Central memory CD4-positive, alpha-beta T cell (primary cell): ENCODE results near the gene PEPD.

Experiments
- DNase-seq: peaks from one replicate; pipeline ENCODE4 v3.0.0; 2022

PEPD gene

DNA sequence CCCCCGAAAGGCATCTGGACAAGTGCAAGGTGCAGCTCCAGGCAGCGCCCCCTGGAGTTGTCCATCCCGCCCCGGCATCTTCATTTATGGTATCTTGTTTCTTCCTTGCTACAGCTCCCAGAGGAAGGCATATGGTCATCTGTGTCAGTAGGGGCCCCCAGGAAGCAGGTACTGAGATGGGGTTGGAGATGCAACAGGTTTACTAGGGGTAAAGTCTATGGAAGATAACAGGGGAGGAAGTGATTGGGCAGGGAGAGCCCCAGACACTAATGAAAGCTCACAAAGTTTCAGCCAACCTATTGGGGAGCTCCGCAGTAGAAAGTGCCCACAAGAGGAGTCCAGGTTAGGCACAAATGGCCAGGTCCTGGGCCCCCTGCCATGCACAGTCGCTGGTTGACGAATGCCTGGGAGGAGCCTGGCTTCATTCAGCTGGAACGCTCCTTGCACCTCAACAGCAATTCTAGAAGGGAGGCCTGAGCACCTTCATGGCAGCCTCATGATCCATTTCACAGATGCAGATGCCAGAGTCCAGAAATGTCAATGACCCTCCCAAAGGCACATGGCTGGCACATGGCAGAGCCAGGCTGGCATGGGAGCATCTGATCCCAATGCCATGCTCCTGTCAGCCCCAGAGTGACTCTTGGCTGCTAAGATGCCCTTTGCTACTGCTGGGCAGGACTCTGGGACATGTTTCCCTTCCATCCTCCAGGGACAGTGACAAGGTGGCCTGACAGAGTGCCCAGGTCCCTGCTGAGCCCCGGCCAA is 23.8 kb upstream of the PEPD start:
- no peak for DNase-seq

GRCh38 chr19:33535226-33535625 is 13.6 kb upstream of the PEPD start:
- no peak for DNase-seq

DNA sequence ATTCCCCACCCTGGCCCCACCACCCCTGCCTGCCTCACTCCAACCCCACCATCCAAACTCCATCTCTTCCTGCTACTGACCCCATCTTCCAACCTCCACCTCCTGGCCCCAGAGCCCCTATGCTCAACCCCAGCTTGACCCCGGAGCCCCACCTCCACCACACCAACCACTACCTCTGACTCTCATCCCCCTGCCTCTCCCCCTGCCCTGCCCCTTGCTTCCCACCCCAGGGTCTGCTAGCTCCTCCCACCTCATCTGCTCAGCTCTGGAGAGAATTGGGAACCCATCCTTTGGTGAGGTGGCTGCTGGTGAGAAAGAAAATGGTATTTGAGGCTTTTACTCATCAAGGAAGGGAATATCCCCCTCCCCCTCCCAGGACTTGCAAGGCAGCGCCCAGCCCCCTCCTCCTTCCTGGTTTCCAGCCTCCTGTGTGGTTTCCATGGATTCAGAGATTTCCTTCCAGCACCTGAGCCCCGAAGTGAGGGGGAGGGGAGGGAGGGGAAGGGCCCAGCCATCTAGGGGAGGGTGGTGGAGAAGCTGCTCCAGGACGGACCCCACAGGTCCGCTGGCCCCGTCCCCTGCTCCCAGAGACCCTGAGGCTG is 11.4 kb upstream of the PEPD start:
- DNase-seq = no peak

DNA sequence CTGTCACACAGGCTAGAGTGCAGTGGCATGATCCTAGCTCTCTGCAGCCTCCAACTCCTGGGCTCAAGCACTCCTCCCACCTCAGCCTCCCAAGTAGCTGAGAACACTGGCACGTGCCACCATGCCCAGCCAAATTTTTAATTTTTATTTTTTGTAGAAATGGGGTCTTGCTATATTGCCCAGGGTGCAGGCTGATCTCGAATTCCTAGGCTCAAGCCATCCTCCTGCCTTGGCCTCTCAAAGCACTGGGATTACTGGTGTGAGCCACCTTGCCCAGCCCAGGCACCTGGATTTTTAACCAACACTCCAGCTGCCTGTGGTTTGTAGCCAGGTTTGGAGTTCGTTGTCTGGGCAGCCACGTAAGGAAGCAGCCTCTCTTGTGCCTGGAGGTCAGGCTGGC is 9.3 kb upstream of the PEPD start:
- DNase-seq = no peak

- no peak for DNase-seq
These were observed 8.7 kb upstream of the PEPD start for GRCh38 chr19:33530296-33530695.

- DNase-seq = no peak
These were observed 7.6 kb upstream of the PEPD start for GRCh38 chr19:33529094-33529676.

- no peak for DNase-seq
These were observed 6.8 kb upstream of the PEPD start for GRCh38 chr19:33528404-33528803.

DNA sequence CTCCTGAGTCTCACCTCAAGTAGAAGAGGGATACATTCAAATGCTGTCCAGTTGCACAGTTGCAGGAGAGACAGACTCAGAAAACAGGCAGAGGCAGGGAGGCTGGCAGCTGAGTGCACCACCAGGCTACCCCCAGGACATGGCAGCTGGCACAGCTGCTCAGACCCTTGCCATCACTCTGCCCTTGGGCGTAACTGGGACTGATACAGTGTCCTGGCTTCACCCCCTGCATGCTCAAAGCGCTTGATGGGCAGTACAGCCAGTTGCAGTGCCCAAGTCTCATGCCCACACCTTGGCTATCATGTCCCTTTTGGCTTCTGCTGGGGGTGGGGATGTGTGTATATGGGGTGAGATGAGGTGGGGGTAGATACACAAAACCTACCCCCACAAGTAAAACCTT is 5.5 kb upstream of the PEPD start:
- DNase-seq = no peak

- DNase-seq = no peak
These were observed 2.6 kb upstream of the PEPD start for GRCh38 chr19:33524024-33524664.

DNA sequence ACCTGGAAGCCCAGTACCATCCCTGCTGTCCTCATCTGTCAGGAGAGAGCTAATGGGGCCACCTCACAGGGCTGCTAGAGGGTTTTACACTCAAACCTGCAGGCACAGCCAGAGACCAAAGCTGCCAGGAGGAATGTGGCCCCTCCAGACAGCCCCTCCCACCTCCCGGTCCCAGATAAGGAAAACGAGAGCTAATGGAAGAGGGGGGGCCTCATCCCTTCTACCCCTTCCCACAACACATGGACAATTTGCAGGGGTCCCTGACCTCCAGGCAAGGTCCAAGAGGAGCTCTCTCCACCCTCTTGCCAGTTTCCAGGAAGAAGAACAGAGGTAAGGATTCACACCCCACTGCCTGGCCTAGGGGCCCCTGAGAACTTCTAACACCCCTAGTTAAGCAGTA is 1.6 kb upstream of the PEPD start:
- no peak for DNase-seq

DNA sequence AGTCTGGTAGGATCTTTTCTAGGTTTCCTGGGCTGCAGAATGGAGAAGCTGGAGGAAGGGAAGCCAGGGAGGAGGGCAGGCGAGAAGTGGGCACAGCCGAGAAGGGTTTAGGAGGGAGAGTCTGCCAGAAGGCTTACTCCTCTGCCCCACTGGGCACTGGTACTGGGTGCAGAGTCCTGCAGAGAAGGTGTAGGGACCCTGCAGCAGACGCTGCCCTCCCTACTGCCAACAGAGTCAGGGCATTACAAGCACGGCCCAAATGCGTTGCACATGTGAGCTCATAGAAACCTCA is 726 bp upstream of the PEPD start:
- no peak for DNase-seq

DNA sequence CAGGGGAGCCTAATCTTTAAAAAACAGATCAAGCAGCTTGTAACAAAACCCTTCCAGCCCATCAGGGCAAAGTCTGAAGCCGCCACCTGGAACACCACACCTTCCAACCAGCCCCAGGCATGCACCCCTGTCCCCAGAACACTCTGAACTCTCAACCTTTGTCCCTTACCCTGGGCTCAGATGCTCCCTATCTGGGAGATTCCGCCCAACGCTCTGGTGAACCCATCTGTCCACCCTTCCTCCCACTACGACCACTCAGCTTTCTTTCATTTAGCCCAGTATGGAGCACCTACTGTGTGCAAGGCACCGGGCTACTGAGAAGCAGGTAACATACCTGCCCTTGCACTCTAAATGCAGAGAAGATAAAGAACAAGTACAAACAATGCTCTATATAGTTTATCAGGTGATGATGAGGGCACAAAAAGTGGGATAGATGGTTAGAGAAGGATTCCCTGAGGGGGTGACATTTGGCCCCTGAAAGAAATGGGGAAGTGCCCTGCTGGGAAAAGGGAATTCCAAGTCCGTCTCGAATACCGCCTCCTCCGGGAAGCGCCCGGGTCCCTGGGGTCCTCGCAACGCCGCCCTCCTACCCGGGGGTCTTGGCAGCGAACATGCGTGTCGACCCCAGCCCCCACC is 629 bp downstream of the PEPD start:
- no peak for DNase-seq

GRCh38 chr19:33520048-33520643 is 1.4 kb downstream of the PEPD start:
- no peak for DNase-seq

DNA sequence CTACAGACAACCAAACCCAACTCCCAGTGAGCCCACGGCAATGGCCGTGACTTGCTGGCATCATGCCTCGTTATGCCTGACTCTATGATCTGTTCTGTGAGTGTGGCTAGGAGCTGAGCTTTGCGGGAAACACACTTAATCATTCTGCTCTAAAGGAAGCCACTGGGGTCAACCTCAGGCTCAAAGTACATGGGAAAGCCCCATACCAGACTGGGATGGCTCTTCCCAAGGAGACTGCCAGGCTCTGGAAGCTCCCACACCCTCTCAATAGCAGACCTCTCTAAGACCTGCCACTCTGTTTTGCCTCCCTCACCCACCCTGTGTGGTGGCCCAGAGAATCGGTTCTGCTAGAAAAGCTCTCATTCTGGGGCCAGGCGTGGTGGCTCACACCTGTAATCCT is 2.2 kb downstream of the PEPD start:
- DNase-seq = no peak

GRCh38 chr19:33518541-33518940 is 3.0 kb downstream of the PEPD start:
- DNase-seq = no peak

DNA sequence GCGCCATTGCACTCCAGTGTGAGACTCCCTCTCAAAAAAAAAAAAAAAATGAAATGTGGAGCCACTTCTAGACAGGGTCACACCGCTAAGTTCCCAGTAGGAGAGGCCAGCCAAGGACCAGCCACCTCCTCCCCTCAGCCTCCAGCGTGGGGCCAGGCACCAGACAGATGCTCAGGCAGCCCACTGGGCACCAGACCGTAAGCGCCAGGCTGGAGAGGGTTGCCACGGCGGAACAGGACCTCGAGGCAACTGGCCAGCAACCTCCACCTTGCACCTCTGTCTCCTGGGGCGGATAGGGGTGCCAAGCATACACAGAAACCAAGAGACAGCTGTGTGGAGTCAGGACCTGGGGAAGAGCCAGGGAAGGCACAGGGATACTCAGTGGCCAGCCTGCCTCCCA is 3.7 kb downstream of the PEPD start:
- no peak for DNase-seq

DNA sequence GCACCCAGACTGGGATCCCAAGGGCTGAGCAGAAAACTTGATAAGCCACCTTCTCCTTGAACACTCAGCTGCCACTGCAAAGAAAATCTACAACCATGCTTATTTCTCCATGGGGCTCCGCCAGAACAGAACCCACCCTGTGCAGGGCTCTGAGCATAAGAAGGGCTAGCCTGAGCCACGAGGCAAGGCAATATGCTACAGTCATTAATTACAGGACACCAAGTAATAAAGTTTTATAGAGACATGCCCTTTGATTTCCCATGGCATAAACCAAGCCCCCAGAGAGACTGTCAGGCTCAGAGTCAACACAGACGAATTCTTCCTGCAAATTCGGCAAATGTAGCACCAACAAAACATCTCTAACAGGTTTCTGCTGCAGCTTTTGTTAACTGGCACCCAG is 5.7 kb downstream of the PEPD start:
- DNase-seq = no peak

- DNase-seq = peak; percentile 10
These were observed 6.6 kb downstream of the PEPD start for GRCh38 chr19:33514885-33515551.

GRCh38 chr19:33513424-33513823 is 8.2 kb downstream of the PEPD start:
- DNase-seq = no peak

GRCh38 chr19:33512580-33513137 is 8.9 kb downstream of the PEPD start:
- no peak for DNase-seq

- DNase-seq = no peak
These were observed 9.6 kb downstream of the PEPD start for GRCh38 chr19:33512021-33512420.

DNA sequence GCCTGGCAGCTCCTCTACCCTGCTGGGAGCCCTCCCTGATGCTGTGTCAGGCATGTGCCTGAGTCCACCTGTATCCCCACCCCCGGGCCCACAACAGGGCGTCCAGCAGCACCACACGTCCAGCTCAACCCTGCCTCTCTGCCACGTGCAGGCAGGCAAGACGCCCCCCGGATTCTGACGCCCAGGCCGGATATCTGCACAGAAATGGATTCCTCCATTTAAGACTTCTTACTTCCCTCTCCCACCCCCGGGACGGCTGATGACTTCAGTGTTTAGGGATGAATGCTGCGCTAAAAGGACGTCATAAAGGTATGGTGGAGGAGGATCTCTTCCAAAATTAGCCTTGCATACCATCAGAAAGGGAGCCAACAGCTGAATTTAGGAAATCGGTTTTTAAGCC is 10.2 kb downstream of the PEPD start:
- DNase-seq = no peak
